Gastroesophageal sphincter (tissue), 3 donors: ENCODE results near the gene CEP112.

Source experiments
- CTCF ChIP-seq, 4 experiments: fragments of 200-600 bp in 2 of 4; fragments of 450-650 bp in 2 of 4; sonication (generic) in 1 of 4; IDR thresholded peaks; one replicate each; pipeline ENCODE4 v1.5.1; 2017 to 2019; ENCODE audit warnings: antibody characterized with exemption in 4 of 4, mild to moderate bottlenecking in 2 of 4, moderate library complexity in 2 of 4
- POLR2A ChIP-seq, 2 donors: fragments of 450-650 bp; IDR thresholded peaks; one replicate each; pipeline ENCODE4 v1.6.1; 2017; ENCODE audit warnings: antibody characterized with exemption in 2 of 2, mild to moderate bottlenecking in 2 of 2, moderate library complexity in 1 of 2
- POLR2AphosphoS5 ChIP-seq: sonication (generic); formaldehyde crosslinking; IDR thresholded peaks from one replicate; pipeline ENCODE4 v1.6.1; 2017; ENCODE audit warnings: antibody characterized with exemption

GRCh38 chr17:65936013-65936412 is 255.9 kb downstream of the CEP112 start:
- TF ChIP-seq POLR2AphosphoS5 (no peak), POLR2A (IDR thresholded peaks at IDR 0.05) (no peak), CTCF (IDR thresholded peaks at IDR 0.05) (no peak)
